GM21825 (cell line): ENCODE data around the gene SPATA1.

Source experiments
- ATAC-seq: cut with Tn5 transposase; IDR thresholded peaks from one replicate; pipeline ENCODE4 v1.9.1; 2021; ENCODE audit warnings: mild to moderate bottlenecking, moderate library complexity; ENCODE audit not compliant: unreplicated experiment

The SPATA1 gene

DNA sequence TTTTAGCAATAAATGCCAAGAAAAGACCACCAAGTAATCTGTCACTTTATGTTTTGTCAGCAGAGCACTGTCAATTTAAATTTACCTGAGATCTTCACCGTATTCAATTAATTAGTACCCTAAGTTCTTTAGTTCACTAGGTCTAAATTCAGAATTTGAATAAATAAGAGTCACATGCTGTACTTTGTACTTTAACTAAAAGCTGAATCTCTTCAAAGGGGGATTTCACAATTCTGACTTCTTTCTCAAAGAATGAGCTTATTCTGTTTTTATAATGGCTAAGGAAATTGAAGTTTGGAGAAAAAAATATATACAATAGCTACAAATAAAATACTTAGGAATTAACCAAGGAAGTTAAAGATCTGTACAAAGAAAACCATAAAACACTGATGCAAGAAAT, 2.3 kb downstream of the SPATA1 start:
- no peak for ATAC-seq

DNA sequence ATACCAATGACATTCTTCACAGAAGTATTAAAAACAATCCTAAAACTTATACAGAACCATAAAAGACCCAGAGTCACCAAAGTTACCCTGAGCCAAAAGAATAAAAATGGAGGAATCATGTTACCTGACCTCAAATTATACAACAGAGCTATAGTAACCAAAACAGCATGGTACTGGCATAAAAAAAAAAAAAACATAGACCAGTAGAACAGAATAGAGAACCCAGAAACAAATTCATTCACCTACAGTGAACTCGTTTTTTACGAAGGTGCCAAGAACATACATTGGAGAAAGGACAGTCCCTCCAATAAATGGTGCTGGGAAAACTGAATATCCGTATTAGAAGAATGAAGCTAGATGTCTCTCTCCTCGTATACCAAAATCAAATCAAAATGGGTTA, 2.8 kb downstream of the SPATA1 start:
- ATAC-seq: no peak

DNA sequence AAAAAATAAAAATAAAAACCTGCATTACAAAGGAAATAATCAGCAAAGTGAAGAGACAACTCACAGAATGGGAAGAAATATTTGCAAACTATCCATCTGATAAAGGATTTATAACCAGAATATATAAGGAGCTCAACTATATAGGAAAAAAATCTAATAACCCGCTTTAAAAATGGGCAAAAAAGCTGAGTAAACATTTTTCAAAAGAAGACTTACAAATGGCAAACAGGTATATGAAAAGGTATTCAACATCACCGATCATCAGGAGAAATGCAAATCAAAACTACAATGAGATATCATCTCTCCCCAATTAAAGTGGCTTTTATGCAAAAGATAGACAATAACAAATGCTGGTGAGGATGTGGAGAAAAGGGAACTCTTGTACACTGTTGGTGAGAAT, 4.0 kb downstream of the SPATA1 start:
- no peak for ATAC-seq

DNA sequence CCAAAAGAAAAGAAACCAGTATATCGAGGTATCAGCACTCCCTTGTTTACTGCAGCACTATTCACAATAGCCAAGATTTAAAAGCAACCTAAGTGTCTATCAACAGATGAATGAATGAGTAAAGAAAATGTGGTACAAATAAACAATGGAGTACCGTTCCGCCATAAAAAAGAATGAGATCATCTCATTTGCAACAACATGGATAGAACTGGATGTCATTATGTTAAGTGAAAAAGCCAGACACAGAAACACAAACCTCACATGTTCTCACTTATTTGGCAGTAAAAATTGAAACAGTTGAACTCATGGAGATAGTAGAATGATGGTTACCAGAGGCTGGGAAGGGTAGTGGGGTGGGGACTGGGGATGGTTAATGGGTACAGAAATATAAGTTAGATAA, 4.5 kb downstream of the SPATA1 start:
- no peak for ATAC-seq

DNA sequence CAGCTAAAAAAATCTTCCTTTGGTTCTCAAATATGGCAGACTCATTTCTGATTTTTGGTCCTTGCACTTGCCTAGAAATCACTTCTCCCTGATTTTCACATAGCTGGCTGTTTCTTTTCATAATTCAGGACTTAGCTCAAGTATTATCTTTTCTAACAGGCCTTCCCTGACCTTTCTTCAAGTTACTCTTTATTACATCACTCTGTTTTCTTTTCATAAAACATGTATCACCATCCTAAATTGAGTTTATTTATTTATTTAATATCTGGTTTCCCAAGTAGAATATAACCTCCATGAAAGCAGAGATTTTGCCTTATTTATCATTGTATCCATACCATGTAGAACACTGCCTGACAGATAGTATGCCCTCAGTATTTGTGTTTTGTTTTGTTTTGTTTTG, 18.4 kb downstream of the SPATA1 start:
- no peak for ATAC-seq

DNA sequence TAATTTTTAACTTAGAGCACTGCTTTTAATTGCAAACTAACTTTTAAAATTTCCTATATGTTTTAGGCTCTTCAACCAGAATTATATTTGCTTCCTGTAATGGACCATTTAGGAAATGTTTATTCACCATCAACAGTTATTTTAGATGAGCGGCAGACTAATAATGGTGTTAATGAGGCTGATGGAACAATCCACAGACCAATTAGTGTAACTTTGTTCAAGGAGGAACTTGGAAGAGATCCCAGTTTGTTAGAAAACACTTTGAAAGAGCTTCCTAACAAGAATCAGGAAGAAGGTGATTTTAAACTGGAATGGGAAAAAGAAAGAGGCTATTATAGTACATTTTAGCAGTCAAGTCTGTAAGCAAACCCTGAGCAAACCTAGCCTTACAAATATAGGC, 19.6 kb downstream of the SPATA1 start:
- no peak for ATAC-seq

DNA sequence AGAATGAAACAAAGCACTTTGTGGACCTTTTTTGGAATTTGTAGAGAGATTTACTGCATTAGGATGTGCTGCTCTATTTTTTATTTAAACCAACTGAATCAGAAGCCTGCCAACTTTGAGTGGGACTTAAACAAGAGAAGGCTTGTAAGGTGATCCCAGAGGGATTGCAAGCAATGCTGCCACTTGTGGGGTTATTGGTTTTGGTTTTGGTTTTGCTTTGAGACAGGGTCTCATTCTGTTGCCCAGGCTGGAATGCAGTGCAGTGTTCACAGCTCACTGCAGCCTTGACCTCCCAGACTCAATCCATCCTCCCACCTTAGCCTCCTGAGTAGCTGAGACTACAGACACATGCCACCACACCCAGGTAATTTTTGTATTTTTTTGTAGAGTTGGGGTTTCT, 32.4 kb downstream of the SPATA1 start:
- peak; percentile 67 for ATAC-seq

DNA sequence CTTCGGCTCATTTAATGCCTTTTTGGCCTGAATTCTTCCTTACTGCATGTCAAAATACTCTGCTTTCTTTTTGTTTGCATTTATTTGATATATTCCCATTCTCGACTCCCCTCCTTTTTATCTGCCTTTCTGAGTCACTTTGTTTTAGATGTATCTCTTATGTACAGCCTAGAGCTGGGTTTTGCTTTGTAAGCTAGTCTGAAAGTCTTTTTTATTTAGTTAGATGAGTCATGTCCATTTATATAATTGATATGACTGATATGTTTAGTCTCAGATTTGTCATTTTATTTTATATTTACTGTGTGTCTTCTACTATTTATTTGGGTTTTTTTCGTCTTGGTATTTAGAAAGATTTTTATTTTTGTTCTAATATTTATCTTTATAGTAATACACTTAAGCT, 33.8 kb downstream of the SPATA1 start:
- ATAC-seq: no peak

DNA sequence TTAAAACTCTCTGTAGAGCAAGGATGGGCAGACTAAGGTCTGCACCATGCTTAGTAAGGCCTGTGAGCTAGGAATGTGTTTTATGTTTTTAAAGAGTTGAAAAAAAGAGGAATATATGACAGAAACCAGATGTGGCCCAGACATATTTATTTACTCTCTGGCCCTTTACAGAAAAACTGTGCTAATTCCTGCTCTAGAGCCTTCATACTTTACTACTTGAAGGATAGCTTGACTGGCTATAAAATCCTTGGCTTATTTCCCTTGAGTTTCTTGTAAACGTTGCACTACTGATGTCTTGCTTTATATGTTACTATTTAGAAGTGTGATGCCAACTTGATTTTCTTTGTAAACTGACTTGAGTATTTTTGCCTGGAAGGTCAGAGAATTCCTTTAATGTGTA, 34.6 kb downstream of the SPATA1 start:
- no peak for ATAC-seq

DNA sequence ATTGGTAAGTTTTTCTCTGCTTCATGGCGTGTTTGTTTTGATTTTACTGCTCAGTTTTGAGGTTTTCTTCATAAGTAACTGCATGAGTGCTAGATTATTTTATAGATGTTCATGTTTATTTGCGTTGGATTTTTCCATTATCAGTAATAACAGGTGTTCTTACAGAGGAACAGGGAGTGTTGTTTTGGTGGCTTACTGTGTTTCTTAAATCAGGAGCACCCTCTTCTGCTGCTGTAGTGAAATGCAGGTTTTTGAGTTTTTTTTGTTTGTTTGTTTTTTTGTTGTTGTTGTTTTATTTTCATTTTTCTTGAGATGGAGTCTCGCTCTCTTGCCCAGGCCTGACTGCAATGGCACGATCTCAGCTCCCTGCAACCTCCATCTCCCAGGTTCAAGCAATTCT, 35.5 kb downstream of the SPATA1 start:
- ATAC-seq: no peak

DNA sequence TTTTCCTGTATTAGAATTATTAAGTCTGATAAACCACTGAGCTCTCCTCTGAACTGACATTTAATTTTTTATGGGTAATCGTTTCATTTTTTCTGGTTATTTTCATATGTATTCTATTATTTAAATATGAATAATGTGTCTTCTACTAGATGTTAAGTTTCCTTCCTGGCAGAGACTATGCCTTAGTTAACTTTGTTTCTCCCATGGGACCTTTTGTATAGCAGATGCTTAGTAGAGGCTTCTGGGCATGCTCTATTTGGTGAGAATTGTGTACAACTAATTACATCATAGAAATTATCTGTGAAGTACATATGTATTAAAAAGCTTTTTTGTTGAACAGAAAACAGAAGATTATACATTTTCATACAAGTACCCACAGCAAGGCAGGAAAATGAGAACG, 44.6 kb downstream of the SPATA1 start:
- no peak for ATAC-seq

DNA sequence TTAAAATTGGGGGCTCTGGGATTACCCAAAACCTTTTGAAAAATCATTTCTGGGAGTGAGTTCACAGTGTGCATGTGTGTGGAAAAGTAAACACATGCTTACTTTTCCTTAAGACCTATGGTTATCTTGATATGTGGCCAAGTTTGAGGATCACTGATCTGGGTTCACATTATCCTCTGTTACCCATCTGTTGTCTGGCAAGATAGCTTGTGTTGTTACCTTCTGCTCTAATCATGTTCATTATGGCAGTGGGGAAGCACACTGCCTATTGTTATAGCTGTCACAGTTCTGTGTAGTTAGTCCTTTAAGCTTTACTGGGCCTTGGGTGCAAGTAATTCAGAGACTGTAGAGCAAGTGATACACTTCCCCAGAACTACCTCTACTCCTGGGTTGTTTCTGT, 63.0 kb downstream of the SPATA1 start:
- no peak for ATAC-seq

DNA sequence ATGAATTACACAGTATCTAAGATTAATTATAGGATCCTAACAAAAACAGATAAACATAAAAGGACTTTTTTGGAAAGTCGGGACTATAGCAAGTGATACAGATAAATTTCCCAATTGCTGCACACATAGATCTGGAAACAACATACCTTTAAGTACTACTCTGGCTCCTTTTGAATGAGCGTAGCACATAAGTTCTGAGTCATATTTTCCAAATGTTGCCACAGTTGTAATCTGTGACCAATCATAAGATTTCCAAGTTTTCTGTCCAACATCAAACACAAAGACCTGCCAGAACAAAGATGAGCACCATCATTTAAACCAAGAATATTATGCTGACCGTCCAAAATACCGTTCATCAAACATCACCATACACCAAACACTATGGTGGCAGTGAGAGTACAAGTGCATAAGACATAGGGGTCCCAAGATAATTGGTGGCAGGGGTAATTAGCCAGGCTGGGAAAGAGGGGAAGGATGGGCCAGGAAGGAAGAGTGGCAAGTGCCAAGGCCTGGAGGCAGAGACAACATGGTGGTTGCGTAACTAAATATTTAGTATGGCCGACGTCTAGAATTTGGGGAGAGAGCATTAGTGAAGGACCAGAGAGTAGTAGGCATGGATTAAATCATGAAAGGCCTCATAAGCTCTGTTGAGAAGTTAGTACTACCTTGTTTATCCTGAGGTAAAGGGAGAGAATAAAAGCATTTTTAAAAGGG, 64.4 kb downstream of the SPATA1 start:
- ATAC-seq: no peak

DNA sequence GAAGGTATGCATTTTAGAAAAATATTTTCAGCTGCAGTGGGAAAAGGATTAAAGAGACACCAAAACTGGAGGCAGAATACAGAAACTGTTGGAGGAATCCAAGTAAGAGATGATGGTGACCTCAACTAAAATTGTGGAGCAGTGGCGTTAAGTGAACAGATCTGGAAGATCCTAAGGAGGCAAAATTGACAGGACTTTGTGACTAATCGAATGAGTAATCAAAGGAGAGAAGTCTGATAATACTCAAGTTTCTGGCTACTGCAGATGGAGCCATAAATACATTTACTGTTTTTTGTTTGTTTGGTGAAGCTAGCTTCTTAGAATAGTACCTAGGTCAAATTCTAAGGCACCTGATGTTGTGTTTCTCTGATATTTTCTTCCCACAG, 65.0 kb downstream of the SPATA1 start:
- ATAC-seq: no peak

DNA sequence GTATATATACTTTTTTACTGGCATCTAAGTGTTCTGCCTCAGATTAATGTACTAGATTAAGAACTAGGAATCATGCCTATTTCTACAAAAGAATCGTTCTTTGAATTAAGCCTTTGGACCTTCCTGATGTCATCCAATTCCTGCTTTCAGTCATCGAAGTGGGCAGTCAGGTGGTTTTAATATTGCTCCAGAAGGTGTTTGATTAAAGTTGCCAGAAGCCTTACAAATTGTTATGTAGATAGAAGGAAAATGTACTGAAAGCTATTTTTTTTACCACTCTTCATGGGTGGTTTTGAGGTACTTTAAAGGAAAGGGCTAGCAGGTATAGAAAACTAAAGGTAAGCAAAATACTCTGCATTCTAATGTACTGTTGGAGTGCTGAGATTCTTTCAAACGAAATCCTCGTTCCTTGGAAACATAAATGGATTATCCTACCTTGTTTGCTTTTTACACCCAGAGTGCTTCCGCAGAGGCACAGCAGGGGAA, 67.3 kb downstream of the SPATA1 start:
- ATAC-seq: no peak

DNA sequence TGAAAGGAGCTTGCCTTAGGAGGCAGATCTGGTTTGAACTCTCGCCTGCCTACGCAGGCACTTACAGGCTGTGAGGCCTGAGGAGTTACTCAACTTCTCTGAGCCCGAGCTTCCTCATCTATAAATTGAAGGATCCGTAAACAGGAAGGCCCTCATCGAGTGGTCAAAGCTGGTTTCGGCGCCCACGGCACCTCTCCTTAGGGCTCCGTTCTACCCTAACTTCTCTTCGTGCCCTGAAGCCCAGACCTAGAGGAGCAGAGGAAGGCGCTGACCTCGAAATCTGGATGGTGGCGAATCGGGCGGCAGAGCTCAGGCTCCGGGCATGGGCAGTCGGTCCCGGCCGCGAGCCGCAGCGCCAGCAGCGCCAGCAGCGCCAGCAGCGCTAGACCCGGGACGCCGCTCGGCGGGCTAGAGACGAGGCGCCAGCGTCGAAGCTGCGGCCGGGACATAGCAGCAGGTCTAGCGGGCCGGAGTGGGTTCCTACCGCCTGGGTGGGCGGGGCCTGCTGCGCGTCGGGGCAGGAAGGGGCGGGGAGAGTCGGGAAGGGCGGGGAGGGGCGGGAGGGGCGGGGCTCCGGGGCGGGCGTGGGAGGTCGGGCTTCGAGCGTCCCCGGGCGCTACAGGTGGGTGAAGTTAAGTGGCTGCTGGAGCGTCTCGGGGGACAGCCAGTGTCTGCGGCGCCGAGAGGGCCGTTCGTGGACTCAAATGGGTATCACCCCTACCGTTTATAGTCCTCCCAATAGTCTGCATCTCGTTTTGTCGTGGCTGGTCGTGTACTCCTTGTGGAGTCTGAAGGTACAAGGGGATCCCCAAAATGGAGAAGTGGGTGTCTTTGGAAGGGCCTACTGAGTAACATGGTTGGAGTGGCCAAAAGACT, 68.0 kb downstream of the SPATA1 start, which contains the start of gene CTBS:
CTBS (minus strand) TSS at position 474 of the 876 bp plus-strand sequence; CDS start at position 449, 25 bp downstream.
- ATAC-seq: peak; percentile 83

DNA sequence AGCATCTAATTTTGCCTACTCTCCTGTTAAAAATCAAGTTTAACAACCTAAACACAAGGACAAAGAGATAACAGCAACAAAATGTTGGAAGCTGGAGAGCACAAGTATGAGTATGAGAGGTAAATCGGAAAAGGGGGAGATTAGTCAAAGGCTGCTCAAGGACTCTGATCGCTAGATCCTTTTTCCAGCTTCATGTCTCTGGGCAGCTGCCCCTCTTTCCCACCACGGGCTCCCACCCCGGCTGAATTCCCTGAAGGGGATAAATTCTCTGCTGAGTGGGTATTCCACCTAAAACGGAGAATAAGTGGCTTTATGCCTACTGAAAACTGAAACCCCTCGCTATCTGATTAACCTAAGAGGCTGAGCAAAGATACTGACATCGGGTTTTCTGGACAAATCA, 68.8 kb downstream of the SPATA1 start:
- no peak for ATAC-seq

DNA sequence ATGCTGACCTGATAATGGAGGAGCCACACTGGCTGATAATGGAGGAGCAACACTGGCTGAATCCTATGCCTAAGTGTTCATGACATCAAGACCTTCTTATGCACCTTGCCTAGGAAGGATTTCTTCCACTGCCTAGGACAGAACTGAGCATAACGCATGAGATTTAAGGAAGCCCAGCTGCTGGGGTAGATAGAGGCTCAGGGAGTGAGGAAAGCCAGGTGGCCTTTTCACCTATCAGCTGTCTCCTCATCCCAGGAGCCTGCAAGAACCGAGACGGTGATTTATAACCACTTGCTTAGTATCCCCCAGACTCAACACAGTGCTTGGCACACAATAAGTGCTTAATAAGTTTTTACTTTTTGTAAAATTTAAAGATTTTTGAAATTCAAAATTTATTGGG, 75.5 kb downstream of the SPATA1 start:
- no peak for ATAC-seq

DNA sequence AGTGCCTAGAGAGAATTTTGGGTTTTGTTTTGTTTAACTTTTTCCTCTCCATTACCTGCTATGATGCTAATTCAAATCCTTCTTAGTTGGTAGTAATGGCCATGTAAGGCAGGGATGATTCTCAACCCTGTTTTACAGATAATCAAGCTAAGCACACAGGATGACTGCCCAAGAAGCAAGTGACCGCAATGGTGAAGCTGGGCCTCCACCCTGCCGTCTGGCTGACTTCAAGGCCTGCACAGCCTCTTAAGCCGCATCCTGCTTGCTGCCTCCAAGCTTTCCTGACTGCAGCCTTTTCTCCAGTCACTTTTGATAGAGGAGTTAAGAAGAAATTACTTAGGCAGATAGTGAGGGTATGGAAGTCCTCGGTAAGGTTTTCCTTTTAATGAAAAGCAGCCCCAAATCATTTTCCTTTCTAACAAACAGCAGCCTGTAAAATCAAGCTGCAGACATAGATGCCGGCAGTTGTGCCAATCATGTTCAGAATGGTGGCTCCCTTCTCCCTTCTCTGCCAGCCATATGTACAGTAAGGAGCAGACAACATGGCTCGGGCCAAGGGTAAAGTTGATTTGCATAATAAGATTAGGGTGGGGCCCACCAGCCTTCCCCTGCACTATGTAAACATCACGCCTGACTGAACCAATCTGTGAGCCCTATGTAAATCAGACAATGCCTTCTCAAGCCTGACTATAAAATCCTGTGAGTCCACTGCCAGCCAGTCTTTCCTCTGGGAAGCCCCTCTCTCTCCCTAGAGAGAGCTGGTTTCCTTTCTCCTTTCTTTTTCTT, 76.8 kb downstream of the SPATA1 start:
- ATAC-seq: peak; percentile 52

DNA sequence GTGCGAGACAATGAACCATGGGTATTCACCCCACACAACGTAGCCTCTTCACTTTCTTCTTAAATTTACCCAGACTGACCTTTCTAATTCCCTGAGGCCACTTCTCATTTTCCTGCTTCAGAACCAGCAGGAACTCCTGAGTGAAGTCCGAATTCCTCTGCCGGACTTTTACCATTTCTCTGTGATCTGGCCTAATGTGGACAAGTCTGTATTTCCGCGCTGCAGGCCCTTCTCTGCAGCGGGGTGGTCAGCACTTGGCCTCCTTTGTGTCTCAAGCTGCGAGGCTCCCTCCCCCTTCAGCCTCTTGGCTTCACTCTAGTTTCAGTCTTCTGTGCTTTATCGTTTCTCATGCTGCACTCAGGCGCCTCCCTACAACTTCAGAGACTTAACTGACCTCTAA, 77.5 kb downstream of the SPATA1 start:
- peak; percentile 22 for ATAC-seq

DNA sequence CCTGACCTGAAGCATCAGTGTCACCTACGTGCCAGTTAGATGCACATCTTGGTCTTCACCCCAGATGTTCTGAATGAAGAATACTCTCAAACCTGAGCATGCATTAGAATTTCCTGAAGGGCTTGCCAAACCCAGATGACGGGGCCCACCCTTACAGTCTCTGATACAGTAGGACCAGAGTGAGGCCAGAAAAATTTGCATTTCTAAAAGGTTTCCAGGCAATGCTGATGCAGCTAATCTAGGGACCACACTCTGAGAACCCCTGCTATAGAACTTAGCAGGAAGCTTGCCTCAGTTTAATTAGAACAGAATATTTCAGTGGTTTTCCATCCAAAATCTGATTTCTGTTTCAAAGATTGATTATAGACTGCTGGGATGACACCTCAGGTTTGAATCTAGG, 77.9 kb downstream of the SPATA1 start:
- ATAC-seq: no peak
